Muscle of leg (tissue), 11 donors: ENCODE results near the gene AIFM3. TPM values are rescaled to one million over a fixed set of nuclear protein-coding genes. Genes with fewer than 3 reads are reported as not detected.
"Not testable (repeated sequence)": the region's sequence is repeated elsewhere in the genome, so short reads cannot be mapped to it uniquely, and the experiment has no call there.

Experiments used
- DNase-seq: peaks from one replicate; pipeline ENCODE4 v3.0.0; 2013
- H3K27ac ChIP-seq: one replicate; pipeline ENCODE4 v1.5.1; 2013; ENCODE audit warnings: mild to moderate bottlenecking, low read length, control low read depth
- H3K27me3 ChIP-seq: one replicate; pipeline ENCODE4 v1.6.1; 2013; ENCODE audit warnings: low read length; ENCODE audit not compliant: control insufficient read depth, insufficient read depth
- H3K36me3 ChIP-seq: one replicate; pipeline ENCODE4 v1.6.1; 2013; ENCODE audit warnings: low read length; ENCODE audit not compliant: control insufficient read depth, insufficient read depth
- H3K4me1 ChIP-seq: one replicate; pipeline ENCODE4 v1.6.1; 2013; ENCODE audit warnings: low read length; ENCODE audit not compliant: control insufficient read depth, insufficient read depth
- H3K4me3 ChIP-seq: one replicate; pipeline ENCODE4 v1.5.1; 2013; ENCODE audit warnings: low read length, control low read depth
- H3K9me3 ChIP-seq: replicated peaks from 2 replicates; pipeline ENCODE4 v1.6.1; 2013; ENCODE audit warnings: low read depth, low read length; ENCODE audit not compliant: control insufficient read depth
- WGBS: methylation state at CpG from one replicate; pipeline ENCODE4 v1.1.5; 2013; ENCODE audit warnings: missing lambda C conversion rate; ENCODE audit not compliant: insufficient coverage; 5-methylcytosine and 5-hydroxymethylcytosine counted together
- polyA plus RNA-seq, 8 donors: library from polyadenylated mRNA; unstranded; fragments of 120-200 nt; gene quantifications; one replicate each; pipeline versions ENCODE4 v1.2.1 to v1.2.3, GENCODE V29; 2013; ENCODE audit warnings: inconsistent platforms in 1 of 8, low replicate concordance in 1 of 8; ENCODE audit not compliant: insufficient read length in 8 of 8, insufficient read depth in 1 of 8
- total RNA-seq: library from RNA; stranded (reverse); fragments of 120-200 nt; gene quantifications from one replicate; pipeline ENCODE4 v1.2.4, GENCODE V29; 2013

The AIFM3 gene
- total and polyA plus RNA-seq, 9 donors = 0.14 to 0.66 (median 0.36) TPM; not detected in 1

GRCh38 chr22:20931126-20931654, 35.9 kb upstream of the AIFM3 start:
- Histone ChIP-seq H3K27me3 (no peaks in the 10 kb centered on the region), H3K27ac (no peak overlapping the region), H3K4me1 (no peaks in the 10 kb centered on the region), H3K9me3 (no peaks in the 10 kb centered on the region), H3K4me3 (no peak overlapping the region), H3K36me3 (peaks cover 20% of the 10 kb centered on the region)
- WGBS = no CpG with 5 or more reads among the region's 4 CpGs
- no peak for DNase-seq

GRCh38 chr22:20933910-20934309, 33.1 kb upstream of the AIFM3 start:
- Histone ChIP-seq H3K4me1 (peaks cover 6% of the 10 kb centered on the region), H3K9me3 (no peaks in the 10 kb centered on the region), H3K27me3 (no peaks in the 10 kb centered on the region), H3K36me3 (peaks cover 30% of the 10 kb centered on the region), H3K4me3 (no peak overlapping the region), H3K27ac (no peak overlapping the region)
- 90% methylated on average over 3 of the region's 7 CpGs for WGBS
- DNase-seq = no peak

- 95% methylated on average over 4 of the region's 9 CpGs for WGBS
- not testable (repeated sequence) for H3K4me1 ChIP-seq, H3K4me3 ChIP-seq, H3K9me3 ChIP-seq, H3K27ac ChIP-seq, DNase-seq, H3K27me3 ChIP-seq
- peaks cover 30% of the 10 kb centered on the region for H3K36me3 ChIP-seq
These were observed 32.0 kb upstream of the AIFM3 start for GRCh38 chr22:20935049-20935448.

GRCh38 chr22:20935780-20936539, 31.1 kb upstream of the AIFM3 start:
- not testable (repeated sequence) for H3K9me3 ChIP-seq, H3K27me3 ChIP-seq, H3K4me3 ChIP-seq, H3K4me1 ChIP-seq, DNase-seq, H3K27ac ChIP-seq
- H3K36me3 ChIP-seq = peaks cover 30% of the 10 kb centered on the region
- 76% methylated on average over 8 of the region's 11 CpGs for WGBS

- Histone ChIP-seq H3K27me3 (no peaks in the 10 kb centered on the region), H3K27ac (no peak overlapping the region), H3K4me1 (peaks cover 6% of the 10 kb centered on the region), H3K9me3 (no peaks in the 10 kb centered on the region), H3K36me3 (peaks cover 30% of the 10 kb centered on the region), H3K4me3 (no peak overlapping the region)
- 67% methylated on average over 12 of the region's 12 CpGs for WGBS
- no peak for DNase-seq
These were observed 29.8 kb upstream of the AIFM3 start for GRCh38 chr22:20937031-20937793.

GRCh38 chr22:20937794-20938671, 29.0 kb upstream of the AIFM3 start:
- peaks cover 30% of the 10 kb centered on the region for H3K36me3 ChIP-seq
- no peak overlapping the region for H3K4me3 ChIP-seq
- WGBS = 67% methylated on average over 1 of the region's 8 CpGs
- peaks cover 6% of the 10 kb centered on the region for H3K4me1 ChIP-seq
- H3K27ac ChIP-seq = no peak overlapping the region
- no peak for DNase-seq
- H3K9me3 ChIP-seq = no peaks in the 10 kb centered on the region
- no peaks in the 10 kb centered on the region for H3K27me3 ChIP-seq

- not testable (repeated sequence) for H3K27ac ChIP-seq, H3K9me3 ChIP-seq, H3K4me3 ChIP-seq, H3K27me3 ChIP-seq, H3K4me1 ChIP-seq, DNase-seq
- peaks cover 22% of the 10 kb centered on the region for H3K36me3 ChIP-seq
- WGBS = 100% methylated on average over 1 of the region's 14 CpGs
These were observed 27.4 kb upstream of the AIFM3 start for GRCh38 chr22:20939457-20940185.

GRCh38 chr22:20940186-20940651, 26.8 kb upstream of the AIFM3 start:
- no CpG with 5 or more reads among the region's 3 CpGs for WGBS
- peak; percentile 46 for DNase-seq
- no peaks in the 10 kb centered on the region for H3K27me3 ChIP-seq
- H3K36me3 ChIP-seq = peaks cover 18% of the 10 kb centered on the region
- H3K4me1 ChIP-seq = peaks cover 6% of the 10 kb centered on the region
- no peaks in the 10 kb centered on the region for H3K9me3 ChIP-seq
- no peak overlapping the region for H3K27ac ChIP-seq
- H3K4me3 ChIP-seq = no peak overlapping the region

GRCh38 chr22:20940904-20941385, 26.1 kb upstream of the AIFM3 start:
- WGBS = 80% methylated on average over 1 of the region's 4 CpGs
- H3K4me3 ChIP-seq = no peak overlapping the region
- no peak for DNase-seq
- H3K9me3 ChIP-seq = no peaks in the 10 kb centered on the region
- H3K36me3 ChIP-seq = peaks cover 17% of the 10 kb centered on the region
- H3K27me3 ChIP-seq = no peaks in the 10 kb centered on the region
- H3K27ac ChIP-seq = no peak overlapping the region
- H3K4me1 ChIP-seq = peaks cover 6% of the 10 kb centered on the region
